HEK293 (cell line): ENCODE results near the gene FUT6.

Experiments used
- CTCF ChIA-PET: fragments of 350-600 bp; formaldehyde crosslinking; extraction: SDS; loops from one replicate; lab custom pipeline; 2021; ENCODE audit warnings: antibody characterized with exemption; lab: Yijun Ruan, JAX
- POLR2A ChIA-PET: fragments of 300-600 bp; formaldehyde crosslinking; extraction: SDS; loops from one replicate; lab custom pipeline; 2020; ENCODE audit warnings: antibody characterized with exemption, inconsistent platforms; lab: Yijun Ruan, JAX
- H3K27ac ChIP-seq: fragments of 200-500 bp; sonication (Bioruptor generic); 2 replicates; pipeline ENCODE4 v1.5.1; 2014; ENCODE audit warnings: low read depth, low read length, control low read depth, inconsistent platforms; ENCODE audit errors: extremely low read depth
- H3K36me3 ChIP-seq, 2 experiments: fragments of 200-500 bp in 1 of 2; sonication (Bioruptor generic) in 1 of 2; 1 replicate in 1 of 2; 2 replicates in 1 of 2; pipeline ENCODE4 v1.5.1; 2014 to 2017; ENCODE audit warnings: inconsistent platforms in 2 of 2, low read length in 2 of 2; ENCODE audit not compliant: control insufficient read depth in 2 of 2, insufficient read depth in 1 of 2
- H3K4me1 ChIP-seq: fragments of 200-500 bp; sonication (Bioruptor generic); 2 replicates; pipeline ENCODE4 v1.5.1; 2014; ENCODE audit warnings: mild to moderate bottlenecking, low read length, inconsistent platforms; ENCODE audit not compliant: control insufficient read depth, insufficient read depth
- H3K4me3 ChIP-seq: 2 replicates; pipeline ENCODE4 v1.5.1; 2011; ENCODE audit warnings: low read depth, mild to moderate bottlenecking, control low read depth, low read length, moderate library complexity
- H3K9me3 ChIP-seq: fragments of 200-500 bp; sonication (Bioruptor generic); 2 replicates; pipeline ENCODE4 v1.5.1; 2014; ENCODE audit warnings: low read depth, low read length, inconsistent platforms; ENCODE audit not compliant: control insufficient read depth, insufficient read depth
- GLI2 ChIP-seq: fragments of 450-650 bp; formaldehyde crosslinking; IDR thresholded peaks from 2 replicates; pipeline ENCODE4; 2017; ENCODE audit warnings: missing biosample characterization, missing genetic modification characterization, low read depth, borderline replicate concordance
- GLIS2 ChIP-seq: fragments of 450-650 bp; formaldehyde crosslinking; IDR thresholded peaks from 2 replicates; pipeline ENCODE4 v1.5.1; 2016; ENCODE audit warnings: missing biosample characterization, missing genetic modification characterization
- SALL2 ChIP-seq: fragments of 450-650 bp; formaldehyde crosslinking; IDR thresholded peaks from 2 replicates; pipeline ENCODE4 v1.5.0; 2017; ENCODE audit warnings: missing biosample characterization, mild to moderate bottlenecking, missing genetic modification characterization, borderline replicate concordance
- ZBTB1 ChIP-seq: fragments of 450-650 bp; formaldehyde crosslinking; IDR thresholded peaks from 2 replicates; pipeline ENCODE4 v1.5.1; 2016; ENCODE audit warnings: missing biosample characterization, missing genetic modification characterization
- ZBTB26 ChIP-seq: fragments of 450-650 bp; formaldehyde crosslinking; optimal IDR thresholded peaks from 2 replicates; pipeline ENCODE3; 2016; ENCODE audit warnings: missing biosample characterization, mild to moderate bottlenecking, missing genetic modification characterization
- ZNF132 ChIP-seq: fragments of 450-650 bp; formaldehyde crosslinking; IDR thresholded peaks from 2 replicates; pipeline ENCODE4 v1.5.1; 2017; ENCODE audit warnings: missing biosample characterization, missing genetic modification characterization, borderline replicate concordance
- ZNF184 ChIP-seq: fragments of 450-650 bp; IDR thresholded peaks from 2 replicates; pipeline ENCODE4 v1.5.1; 2018; ENCODE audit warnings: missing biosample characterization, mild to moderate bottlenecking, missing genetic modification characterization
- ZNF362 ChIP-seq: fragments of 450-650 bp; formaldehyde crosslinking; IDR thresholded peaks from 2 replicates; pipeline ENCODE4 v1.5.1; 2016; ENCODE audit warnings: missing biosample characterization, missing genetic modification characterization
- ZNF513 ChIP-seq: fragments of 450-650 bp; IDR thresholded peaks from 2 replicates; pipeline ENCODE4 v1.5.1; 2018; ENCODE audit warnings: missing biosample characterization, missing genetic modification characterization
- ZNF580 ChIP-seq: fragments of 450-650 bp; formaldehyde crosslinking; IDR thresholded peaks from 2 replicates; pipeline ENCODE4 v1.5.1; 2016; ENCODE audit warnings: missing biosample characterization, missing genetic modification characterization
- ZNF623 ChIP-seq: fragments of 450-650 bp; formaldehyde crosslinking; IDR thresholded peaks from 2 replicates; pipeline ENCODE4 v1.5.1; 2016; ENCODE audit warnings: missing biosample characterization, missing genetic modification characterization
- ZNF658 ChIP-seq: fragments of 450-650 bp; formaldehyde crosslinking; IDR thresholded peaks from 2 replicates; pipeline ENCODE4; 2016; ENCODE audit warnings: missing biosample characterization, missing genetic modification characterization
- ZNF76 ChIP-seq: fragments of 450-650 bp; formaldehyde crosslinking; IDR thresholded peaks from 2 replicates; pipeline ENCODE4; 2016; ENCODE audit warnings: low read depth, missing biosample characterization, missing genetic modification characterization, borderline replicate concordance
- ZNF768 ChIP-seq: fragments of 450-650 bp; formaldehyde crosslinking; IDR thresholded peaks from 2 replicates; pipeline ENCODE4 v1.5.1; 2018; ENCODE audit warnings: missing biosample characterization, mild to moderate bottlenecking, missing genetic modification characterization
- ZXDB ChIP-seq: fragments of 450-650 bp; formaldehyde crosslinking; IDR thresholded peaks from 2 replicates; pipeline ENCODE4 v1.5.1; 2016; ENCODE audit warnings: missing biosample characterization, missing genetic modification characterization
- TF ChIP-seq, protein P1 (sequence below): fragments of 450-650 bp; formaldehyde crosslinking; IDR thresholded peaks from 2 replicates; pipeline ENCODE4 v1.5.1; 2016; ENCODE audit warnings: missing biosample characterization, missing genetic modification characterization, borderline replicate concordance
- TF ChIP-seq, protein P2 (sequence below): fragments of 450-650 bp; formaldehyde crosslinking; IDR thresholded peaks from 2 replicates; pipeline ENCODE4 v1.5.1; 2016; ENCODE audit warnings: missing biosample characterization, missing genetic modification characterization
- TF ChIP-seq, protein P3 (sequence below): fragments of 450-650 bp; IDR thresholded peaks from 2 replicates; pipeline ENCODE4 v1.5.1; 2018; ENCODE audit warnings: missing biosample characterization, mild to moderate bottlenecking, missing genetic modification characterization
- TF ChIP-seq, protein P4 (sequence below): fragments of 450-650 bp; formaldehyde crosslinking; IDR thresholded peaks from 2 replicates; pipeline ENCODE4 v1.5.1; 2016; ENCODE audit warnings: missing biosample characterization, missing genetic modification characterization

Gene FUT6

DNA sequence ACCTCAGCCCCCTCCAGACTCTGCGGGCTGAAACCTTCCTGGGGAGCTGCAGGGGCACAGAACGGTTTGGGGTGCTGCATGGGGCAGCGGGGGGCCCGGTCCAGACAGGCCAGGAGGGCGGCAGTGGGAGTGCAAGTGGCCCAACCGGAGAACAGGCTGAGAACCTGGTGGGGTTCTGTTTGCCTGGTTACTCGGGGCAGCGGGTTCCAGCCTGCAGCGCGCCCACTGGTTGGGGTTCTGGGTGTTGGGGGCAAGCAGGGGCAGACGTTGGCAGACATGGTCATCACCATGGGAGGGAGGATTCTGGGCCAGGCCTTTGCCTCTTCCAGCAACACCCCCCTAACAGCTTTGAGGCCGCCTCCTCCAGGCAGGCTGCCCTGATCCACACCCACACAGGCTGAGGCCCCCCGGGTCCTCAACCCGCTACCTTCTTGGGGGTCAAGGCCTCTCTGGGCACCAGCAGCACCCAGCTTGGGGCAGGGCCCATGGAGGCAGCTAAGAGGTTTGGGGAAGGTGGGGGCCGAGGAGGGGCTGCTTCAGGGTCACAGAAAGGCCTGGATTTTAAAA lies 54.8 kb downstream of the FUT6 start, which contains the start of gene PRR22:
Gene PRR22 (minus strand): TSS at position 166 of the 567 bp plus-strand sequence. CDS start 86 bp downstream, at position 80.
- TF ChIP-seq GLIS2 (tag by site-specific recombination): 0 out of 2 replicates have a peak, but pooled peaks have one; percentile 14
- TF ChIP-seq ZBTB26: no peak
- TF ChIP-seq, all 188 proteins: peak for 1
- H3K27ac ChIP-seq: no peak within 1 kb of the TSS
- peaks cover 11 to 62% of the 10 kb centered on the region in 2 experiments; a peak in 2 of 3 replicates for H3K36me3 ChIP-seq
- ChIA-PET CTCF (no interaction called here), POLR2A (no interaction called here)
- H3K4me1 ChIP-seq: no peaks in the 10 kb centered on the region
- no peak within 1 kb of the TSS for H3K4me3 ChIP-seq
- no peaks in the 10 kb centered on the region for H3K9me3 ChIP-seq

DNA sequence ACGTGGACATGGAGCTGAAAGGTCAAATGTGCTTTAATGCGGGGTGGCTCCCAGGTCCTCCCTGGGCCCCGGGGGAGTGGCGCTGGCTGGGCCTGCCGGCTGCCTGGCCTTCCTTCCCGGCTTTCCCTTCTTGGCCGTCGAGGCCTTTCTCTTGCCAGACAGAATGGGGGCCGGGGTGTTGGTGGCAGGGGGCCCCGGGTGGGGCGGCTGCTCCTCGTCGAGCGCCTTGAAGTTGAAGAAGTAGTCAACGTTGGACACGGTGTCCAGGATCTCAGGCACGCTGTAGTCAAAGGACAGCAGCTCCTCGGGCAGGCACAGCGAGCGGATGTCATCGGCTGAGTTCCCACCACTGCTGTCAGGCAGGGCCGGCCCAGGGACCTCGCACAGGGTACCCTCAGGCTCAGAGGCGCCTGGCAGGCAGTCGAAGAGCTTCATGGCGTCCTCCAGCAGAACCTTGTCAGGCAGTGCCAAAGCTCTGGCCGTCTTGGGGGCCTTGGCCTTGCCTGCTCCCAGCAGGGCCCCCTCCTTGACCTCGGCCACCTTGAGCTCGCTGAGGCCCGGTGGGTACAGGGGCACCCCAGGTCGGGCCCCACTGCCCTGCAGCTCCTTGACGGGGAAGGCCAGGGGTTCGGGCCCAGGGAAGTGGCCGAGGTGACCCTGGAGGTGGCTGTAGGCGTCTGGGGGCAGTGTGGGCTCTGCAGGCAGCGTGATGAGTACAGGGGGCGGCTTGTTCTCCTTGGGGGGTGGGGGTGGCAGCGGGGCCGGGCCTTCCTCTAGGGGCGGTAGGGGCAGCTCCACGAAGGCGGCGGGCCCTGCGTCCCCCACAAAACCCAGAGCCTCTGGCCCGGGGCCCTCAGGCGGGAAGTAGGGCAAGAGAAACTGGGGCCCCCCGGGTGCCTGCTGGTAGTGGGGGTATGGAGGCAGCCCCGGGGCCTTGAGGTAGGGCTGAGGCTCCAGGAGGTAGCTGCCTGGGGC lies 56.3 kb downstream of the FUT6 start:
- Histone ChIP-seq H3K9me3 (no peaks in the 10 kb centered on the region), H3K36me3 (peaks cover 6 to 48% of the 10 kb centered on the region in 2 experiments; a peak in 2 of 3 replicates), H3K4me1 (no peaks in the 10 kb centered on the region), H3K4me3 (no peak overlapping the region), H3K27ac (no peak overlapping the region)
- CTCF ChIA-PET: no interaction called here
- POLR2A ChIA-PET: interaction anchor here (0.5 to 1.2 kb wide), 8 partner anchors 8 to 107 kb away, joined by 3 to 7 read pairs (median 4); partner anchors contain the start of genes DUS3L and RPL36
- TF ChIP-seq, protein P1, sequence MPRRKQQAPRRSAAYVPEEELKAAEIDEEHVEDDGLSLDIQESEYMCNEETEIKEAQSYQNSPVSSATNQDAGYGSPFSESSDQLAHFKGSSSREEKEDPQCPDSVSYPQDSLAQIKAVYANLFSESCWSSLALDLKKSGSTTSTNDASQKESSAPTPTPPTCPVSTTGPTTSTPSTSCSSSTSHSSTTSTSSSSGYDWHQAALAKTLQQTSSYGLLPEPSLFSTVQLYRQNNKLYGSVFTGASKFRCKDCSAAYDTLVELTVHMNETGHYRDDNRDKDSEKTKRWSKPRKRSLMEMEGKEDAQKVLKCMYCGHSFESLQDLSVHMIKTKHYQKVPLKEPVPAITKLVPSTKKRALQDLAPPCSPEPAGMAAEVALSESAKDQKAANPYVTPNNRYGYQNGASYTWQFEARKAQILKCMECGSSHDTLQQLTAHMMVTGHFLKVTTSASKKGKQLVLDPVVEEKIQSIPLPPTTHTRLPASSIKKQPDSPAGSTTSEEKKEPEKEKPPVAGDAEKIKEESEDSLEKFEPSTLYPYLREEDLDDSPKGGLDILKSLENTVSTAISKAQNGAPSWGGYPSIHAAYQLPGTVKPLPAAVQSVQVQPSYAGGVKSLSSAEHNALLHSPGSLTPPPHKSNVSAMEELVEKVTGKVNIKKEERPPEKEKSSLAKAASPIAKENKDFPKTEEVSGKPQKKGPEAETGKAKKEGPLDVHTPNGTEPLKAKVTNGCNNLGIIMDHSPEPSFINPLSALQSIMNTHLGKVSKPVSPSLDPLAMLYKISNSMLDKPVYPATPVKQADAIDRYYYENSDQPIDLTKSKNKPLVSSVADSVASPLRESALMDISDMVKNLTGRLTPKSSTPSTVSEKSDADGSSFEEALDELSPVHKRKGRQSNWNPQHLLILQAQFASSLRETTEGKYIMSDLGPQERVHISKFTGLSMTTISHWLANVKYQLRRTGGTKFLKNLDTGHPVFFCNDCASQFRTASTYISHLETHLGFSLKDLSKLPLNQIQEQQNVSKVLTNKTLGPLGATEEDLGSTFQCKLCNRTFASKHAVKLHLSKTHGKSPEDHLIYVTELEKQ (tag by site-specific recombination): no peak
- TF ChIP-seq ZNF768 (tag by site-specific recombination) (no peak), ZNF658 (no peak), ZNF76 (tag by site-specific recombination) (no peak), ZNF513 (tag by site-specific recombination) (no peak), ZNF184 (tag by site-specific recombination) (no peak), ZNF362 (tag by site-specific recombination) (no peak), ZNF623 (tag by site-specific recombination) (no peak), ZNF132 (tag by site-specific recombination) (no peak), ZNF580 (tag by site-specific recombination) (no peak), ZBTB1 (tag by site-specific recombination) (no peak), SALL2 (tag by site-specific recombination) (no peak), ZXDB (tag by site-specific recombination) (no peak), GLI2 (no peak)
- TF ChIP-seq, protein P2, sequence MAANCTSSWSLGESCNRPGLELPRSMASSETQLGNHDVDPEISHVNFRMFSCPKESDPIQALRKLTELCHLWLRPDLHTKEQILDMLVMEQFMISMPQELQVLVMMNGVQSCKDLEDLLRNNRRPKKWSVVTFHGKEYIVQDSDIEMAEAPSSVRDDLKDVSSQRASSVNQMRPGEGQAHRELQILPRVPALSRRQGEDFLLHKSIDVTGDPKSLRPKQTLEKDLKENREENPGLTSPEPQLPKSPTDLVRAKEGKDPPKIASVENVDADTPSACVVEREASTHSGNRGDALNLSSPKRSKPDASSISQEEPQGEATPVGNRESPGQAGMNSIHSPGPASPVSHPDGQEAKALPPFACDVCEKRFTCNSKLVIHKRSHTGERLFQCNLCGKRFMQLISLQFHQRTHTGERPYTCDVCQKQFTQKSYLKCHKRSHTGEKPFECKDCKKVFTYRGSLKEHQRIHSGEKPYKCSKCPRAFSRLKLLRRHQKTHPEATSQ (tag by site-specific recombination): no peak
- TF ChIP-seq, protein P3, sequence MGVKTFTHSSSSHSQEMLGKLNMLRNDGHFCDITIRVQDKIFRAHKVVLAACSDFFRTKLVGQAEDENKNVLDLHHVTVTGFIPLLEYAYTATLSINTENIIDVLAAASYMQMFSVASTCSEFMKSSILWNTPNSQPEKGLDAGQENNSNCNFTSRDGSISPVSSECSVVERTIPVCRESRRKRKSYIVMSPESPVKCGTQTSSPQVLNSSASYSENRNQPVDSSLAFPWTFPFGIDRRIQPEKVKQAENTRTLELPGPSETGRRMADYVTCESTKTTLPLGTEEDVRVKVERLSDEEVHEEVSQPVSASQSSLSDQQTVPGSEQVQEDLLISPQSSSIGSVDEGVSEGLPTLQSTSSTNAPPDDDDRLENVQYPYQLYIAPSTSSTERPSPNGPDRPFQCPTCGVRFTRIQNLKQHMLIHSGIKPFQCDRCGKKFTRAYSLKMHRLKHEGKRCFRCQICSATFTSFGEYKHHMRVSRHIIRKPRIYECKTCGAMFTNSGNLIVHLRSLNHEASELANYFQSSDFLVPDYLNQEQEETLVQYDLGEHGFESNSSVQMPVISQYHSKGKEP: no peak
- TF ChIP-seq, protein P4, sequence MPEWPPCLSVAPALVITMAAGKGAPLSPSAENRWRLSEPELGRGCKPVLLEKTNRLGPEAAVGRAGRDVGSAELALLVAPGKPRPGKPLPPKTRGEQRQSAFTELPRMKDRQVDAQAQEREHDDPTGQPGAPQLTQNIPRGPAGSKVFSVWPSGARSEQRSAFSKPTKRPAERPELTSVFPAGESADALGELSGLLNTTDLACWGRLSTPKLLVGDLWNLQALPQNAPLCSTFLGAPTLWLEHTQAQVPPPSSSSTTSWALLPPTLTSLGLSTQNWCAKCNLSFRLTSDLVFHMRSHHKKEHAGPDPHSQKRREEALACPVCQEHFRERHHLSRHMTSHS: no peak
